Middle frontal gyrus (tissue), 1 donor: Measurements from ENCODE around the gene DAGLA.

ENCODE experiments used
- DNase-seq: peaks from one replicate; pipeline ENCODE4 v3.0.0-alpha.2; 2015; ENCODE audit warnings: low spot score; ENCODE audit errors: extremely low spot score

DAGLA gene

DNA sequence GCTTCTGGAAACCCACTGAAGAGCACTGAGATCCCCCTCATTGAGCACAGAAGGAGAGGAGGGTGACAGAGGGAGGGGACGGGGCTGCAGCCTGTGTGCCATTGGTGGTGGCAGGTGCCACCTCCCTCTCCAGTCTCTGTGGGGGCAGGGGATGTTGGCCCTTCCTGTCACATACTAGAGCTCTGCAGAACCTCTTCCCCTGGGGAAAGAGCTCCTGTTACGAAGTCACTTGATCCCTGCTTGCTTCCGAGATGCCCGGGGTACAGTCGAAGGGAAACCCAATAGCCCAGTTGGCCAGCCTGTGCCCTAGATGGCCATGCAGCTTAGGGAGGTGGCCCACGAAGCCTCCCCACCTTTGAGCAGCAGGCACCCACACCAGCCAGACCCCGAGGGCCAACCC is 29.4 kb downstream of the DAGLA start:
- no peak for DNase-seq

DNA sequence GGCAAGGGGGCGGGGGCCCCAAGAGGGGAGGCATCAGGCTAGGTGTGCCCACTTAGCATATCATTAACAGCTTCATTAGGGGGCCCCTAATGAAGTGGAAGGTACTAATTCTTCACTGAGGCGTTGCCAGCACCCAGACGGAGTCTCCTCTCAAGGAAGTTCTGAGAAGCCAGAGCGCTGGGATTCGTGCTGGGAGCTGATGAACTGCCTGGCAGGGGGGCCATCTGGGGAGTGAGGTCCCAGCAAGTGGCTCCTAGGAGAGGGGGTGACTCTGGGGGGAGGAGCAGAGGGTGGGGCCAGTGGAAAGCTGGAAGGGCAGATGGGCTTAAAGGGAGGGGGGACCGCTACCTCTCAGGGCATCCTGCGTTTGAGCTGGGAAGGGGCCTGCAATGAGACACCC is 29.8 kb downstream of the DAGLA start:
- no peak for DNase-seq

DNA sequence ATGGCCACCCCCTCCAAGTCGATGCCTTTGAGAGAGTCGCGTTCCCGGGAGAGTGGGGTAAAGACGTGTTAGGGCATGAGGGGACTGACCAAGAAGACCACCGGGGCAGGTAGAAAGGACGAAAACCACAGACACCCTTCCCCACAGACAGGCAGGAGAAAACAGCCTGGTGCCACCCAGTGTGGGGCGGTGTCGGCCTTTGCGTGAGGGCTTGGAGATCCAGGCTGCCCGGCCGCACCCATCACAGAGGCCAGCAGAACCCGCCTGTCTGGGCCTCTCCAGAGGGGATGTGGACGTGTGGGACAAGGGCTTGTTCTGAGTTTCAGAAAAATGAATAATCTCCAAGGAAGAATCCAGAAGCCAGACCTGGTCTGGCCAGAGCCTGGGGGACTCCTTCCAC is 30.8 kb downstream of the DAGLA start:
- DNase-seq: no peak

DNA sequence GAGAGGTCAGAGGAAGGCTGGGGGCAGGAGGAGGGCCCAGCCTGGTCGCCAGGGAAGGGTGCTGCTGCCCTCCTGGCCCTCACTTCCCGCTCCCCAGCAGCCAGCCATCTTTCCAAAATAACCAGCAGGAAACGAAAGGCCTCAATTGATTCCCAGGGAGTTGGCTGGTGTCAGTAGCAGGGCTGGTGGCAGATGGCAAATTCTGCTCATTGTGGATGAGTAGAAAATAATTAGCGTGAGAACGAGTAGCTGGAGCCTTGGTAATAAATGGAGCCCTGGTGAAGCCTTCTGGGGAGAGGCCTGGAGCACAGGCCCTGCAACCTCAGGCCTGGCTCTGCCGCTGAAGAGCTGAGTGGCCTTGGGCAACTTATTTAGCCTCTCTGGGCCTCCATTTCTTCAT is 31.3 kb downstream of the DAGLA start:
- no peak for DNase-seq

DNA sequence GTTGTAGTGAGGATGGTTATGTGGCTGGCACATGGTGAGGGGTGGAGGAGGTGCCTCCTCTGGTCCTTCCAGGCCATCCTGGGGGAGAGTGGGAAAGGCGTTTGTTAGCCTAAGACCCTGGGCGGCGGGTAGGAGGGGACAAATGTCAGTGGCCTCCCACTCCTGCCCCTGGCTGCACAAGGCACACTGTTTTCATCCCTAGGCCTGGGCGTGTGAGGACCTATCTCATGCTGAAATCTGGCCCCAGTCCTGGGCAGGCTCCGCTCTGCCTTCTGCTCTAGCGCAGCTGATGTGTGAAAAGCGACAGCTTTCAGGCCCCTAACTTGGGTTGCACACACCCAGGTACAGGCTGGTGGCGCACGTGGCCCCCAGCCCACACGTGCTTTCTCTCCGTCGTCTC is 32.1 kb downstream of the DAGLA start:
- DNase-seq: no peak

DNA sequence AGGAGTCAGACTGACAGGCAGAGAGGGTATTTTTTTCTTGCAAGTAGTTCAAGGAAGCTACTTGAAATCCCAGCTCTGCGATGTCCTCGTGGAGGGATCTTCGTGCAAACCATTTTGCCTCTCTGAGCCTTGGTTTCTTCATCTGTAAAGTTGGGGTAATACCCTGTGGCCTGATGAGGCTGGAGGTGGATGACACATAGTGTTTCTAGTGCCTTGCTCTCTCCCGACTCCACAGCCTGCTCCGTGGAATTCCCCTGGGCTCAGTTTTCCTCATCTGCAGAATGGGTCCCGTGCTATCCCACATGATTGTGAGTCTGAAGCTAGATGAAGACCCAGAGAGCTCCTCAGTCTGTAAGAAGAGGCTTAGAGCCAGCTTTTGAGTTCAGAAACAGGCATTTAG is 32.7 kb downstream of the DAGLA start:
- no peak for DNase-seq

DNA sequence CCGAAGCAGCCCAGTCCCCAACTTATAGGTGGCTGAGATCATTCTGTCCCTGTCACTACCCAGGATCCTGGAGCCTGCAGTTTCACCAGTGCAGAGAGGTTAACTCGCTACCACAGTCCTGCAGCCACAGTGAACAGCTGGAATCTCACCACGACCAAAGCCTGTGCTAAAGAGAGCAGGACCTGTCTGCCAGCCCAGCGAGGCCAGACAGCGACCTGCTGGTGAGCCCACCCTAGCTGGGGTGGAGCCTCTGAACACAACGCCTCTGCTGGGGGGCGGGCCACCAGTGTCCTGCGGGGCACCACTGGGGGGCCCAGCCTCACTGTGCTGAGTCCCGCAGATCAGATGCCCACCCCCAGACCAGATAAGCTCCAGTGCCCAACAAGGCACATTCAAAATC is 33.3 kb downstream of the DAGLA start:
- DNase-seq: no peak

DNA sequence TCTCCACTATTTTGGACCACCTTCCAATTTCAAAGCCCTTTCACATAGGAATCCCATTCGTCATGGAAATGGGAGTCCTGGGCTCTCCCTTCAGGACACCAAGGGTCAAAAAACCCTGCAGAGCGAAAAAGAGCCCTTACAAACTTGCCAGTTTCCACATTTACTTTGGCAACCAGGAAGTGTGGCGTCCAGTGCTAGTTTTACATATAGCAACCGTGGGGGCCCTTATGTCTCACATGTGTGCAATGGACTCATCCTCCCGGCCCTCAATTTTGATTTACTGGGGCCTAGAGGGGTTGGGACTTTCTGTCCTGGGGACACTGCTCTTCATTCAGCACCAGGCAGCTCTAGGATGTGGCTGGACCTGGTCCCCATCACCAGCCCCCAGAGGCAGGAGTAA is 33.7 kb downstream of the DAGLA start:
- DNase-seq: no peak

DNA sequence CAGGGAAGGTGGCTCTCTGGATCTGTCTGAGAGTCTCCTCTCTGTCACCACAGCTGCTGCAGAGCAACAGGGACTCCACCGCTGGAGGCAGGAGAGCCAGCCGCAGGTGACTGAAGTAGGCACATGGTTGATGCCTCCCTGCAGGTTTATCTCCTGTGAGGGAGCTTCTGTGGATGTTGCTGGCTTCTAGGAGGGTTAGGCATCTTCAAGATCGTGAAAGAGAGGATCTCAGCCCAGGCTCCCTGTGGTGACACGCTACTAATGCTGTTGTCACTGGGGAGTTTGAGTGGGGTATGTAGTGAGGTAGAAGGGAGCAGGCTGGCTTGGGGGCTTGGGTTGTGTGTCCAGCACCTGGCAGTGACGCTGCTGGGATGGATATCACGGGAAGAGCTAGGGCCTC is 34.1 kb downstream of the DAGLA start:
- DNase-seq: no peak

DNA sequence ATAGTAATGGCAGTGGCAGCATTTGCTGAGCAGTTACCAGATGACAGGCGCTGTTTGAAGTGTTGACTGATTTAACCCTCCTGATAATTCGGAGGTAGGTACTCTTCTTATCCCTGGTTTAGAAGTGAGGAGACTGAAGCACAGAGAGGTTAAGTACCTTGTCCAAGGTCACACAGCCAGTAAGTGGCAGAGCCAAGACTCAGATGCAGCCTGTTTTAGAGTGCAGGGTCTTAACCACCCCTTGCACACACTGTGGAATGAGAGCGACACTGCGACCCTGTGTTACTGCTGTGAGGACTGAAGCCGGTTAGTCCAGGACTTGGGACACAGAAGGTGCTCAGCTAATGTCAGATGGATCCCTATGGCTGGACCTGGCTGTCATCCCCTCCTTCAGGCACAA is 34.7 kb downstream of the DAGLA start:
- no peak for DNase-seq

DNA sequence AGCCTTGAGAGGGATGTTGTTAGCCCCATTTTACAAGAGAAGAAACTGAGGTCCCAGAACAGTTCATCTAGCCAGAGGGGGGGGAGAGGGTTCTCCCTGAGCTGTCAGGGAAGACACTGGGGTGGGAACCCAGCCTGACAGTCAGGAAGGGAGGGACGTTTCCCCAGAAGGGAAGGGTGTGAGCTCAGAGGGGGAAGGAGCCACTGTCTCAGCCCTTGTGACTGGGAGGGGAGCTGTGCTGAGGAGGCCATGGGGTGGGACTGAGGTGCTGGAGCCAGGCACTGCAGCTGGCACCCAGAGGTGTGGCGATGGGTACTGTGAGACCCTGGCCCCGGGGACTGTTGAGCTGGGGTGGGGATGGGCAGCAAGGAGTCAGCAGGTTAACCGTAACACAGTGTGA is 35.7 kb downstream of the DAGLA start:
- no peak for DNase-seq

DNA sequence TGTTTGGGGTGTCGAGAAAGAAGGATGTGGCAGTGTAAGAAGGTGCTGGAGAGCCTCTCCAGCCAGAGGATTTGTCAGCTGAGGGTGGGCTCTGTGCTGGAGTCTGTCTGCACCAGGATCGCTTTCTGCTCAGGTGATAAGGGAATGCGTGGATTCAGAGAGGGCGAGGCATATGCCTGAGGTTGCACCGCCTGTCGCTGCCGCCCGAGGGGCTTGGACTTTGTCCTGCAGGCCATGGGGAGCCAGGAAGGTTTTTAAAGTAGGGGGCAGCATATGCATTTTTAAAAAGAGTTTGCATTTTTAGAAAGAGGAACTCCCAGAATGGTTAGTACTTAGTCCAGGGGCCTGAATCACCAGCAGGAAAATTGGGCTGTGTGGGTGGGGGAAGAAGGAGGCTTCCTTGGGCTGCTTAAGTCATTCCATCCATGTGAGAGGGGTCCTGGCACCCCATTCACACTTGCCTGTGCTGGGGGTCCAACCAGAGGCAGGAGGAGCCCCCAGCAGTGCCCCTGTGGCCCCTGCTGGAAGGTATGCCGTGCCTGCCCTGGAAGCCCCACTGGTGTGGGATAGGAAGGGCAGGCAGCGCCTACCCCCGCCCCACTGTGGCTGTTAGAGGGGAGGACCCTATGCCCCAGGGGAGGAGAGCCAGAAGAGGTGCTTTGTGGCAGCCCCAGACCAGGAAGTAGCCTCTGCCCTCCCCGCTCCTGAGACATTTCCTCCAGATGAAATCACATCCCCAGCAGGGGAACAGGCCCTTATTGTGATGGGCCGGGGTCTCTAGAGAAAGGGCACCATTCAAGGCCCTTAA is 36.5 kb downstream of the DAGLA start:
- DNase-seq: no peak

DNA sequence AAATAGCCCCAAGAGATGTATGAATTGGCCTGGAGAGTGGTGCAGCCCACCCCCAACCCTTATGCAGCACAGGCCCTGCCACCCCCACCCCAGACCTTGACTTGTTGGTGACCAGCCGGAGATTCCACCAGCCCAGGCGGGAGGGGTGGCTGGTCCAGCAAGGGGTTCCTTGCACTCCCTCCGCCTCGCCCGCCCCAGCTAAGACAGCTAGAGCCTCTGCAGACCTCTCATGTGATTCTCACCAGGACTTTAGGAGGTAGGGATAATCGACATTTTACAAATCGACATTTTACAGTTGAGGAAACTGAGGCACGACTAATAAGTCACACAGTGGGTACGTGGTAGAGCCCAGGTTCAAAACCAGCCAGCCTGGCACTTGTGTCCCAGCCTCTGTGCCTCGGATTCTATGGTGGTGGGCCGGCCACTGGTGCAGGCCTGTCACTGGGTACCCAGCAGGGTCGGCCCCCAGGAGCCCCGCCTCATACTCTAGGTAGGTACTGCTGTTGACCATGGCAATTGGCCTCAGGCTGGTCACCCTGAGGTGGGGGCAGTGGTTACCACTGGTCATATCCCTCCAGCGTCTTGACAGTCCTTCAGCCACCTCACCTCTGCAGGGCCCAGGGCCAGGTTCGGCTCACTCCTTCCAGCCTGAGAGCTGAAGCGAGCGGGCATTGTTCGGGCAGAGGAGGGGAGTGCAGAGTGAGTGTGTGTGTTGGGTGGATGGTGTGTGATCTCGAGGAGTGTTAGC is 37.3 kb downstream of the DAGLA start:
- no peak for DNase-seq

DNA sequence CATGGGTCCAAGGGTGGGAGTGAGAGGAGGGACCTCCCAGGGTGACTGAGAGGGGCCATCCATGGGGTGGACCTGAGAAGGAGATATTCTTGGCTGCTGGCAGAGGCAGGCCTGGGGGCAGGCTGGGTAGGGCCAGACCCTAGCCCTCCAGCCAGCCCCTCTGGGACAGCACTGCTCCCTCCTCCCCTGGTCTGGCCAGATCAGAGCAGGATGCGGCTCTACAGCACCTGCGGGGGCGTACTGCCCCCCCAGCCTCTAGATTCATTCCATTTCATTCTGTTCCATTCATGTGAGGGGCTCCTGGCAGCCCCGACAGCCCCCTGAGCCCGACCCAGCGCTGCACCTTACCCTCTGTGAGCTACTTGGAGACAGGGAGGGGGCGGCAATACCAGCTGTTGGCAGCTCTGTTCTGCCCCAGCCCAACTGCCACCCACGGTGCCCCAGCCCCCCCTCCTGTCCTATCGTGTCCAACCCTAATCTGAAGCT is 37.9 kb downstream of the DAGLA start:
- no peak for DNase-seq

DNA sequence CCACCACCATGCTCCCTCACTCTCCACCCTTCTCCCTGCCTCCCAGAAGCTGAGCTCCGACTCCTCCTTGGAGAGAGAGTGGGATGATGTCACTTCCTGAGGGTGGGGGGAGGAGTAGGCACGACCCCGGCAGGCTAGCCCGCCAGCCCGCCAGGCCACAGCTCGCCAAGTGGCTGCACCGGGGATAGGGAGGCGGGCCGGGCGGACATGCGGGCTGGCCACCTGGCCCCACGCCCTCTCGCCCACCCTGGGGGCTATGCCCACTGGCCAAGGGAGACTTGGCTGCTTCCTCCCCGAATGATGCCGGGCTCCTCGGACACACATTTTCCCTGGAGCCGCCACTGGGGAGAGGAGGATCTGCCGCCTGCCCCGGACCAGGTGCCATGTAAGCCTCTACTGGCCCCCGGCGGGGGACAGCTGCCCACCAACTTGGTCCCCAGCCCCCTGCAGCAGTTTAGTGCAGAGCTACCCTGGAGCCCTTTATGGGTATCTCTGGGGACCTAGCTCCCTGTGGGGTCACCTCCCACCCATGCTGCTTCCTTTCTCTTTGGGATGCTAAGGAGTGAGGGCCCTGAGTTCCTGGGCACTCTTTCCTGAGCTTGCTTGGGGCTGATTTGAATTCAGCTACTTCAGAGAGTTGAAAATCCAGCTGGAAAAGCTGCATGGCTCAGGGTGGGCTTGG is 38.6 kb downstream of the DAGLA start:
- DNase-seq: peak; percentile 21

DNA sequence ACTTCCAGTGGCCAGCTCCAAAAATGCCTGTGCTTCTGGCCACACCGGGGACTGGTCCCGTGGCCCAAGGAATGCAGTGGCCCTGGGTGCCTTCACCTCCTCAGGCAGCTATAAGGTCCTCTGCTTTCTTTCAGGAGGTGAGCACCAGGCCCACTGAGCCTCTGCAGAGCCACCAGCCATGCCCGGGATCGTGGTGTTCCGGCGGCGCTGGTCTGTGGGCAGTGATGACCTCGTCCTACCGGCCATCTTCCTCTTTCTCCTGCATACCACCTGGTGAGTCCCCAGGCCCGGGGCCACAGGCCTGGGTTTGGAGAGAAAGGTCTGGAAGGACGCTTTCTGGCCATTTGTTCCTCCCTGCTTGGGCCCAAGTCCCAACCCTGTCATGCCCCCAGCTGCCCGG is 39.8 kb downstream of the DAGLA start:
- no peak for DNase-seq

DNA sequence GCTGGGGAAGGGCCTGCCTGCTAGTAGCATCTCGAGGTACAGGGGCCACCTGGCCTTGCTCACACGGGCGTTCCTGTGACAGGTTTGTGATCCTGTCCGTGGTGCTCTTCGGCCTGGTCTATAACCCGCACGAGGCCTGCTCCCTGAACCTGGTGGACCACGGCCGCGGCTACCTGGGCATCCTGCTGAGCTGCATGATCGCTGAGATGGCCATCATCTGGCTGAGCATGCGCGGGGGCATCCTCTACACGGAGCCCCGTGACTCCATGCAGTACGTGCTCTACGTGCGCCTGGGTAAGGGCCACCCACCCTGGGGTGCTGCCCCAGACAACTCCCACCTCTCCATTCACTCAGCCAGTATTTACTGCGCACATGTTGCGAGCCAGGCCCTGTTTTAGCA is 40.4 kb downstream of the DAGLA start:
- DNase-seq: no peak

DNA sequence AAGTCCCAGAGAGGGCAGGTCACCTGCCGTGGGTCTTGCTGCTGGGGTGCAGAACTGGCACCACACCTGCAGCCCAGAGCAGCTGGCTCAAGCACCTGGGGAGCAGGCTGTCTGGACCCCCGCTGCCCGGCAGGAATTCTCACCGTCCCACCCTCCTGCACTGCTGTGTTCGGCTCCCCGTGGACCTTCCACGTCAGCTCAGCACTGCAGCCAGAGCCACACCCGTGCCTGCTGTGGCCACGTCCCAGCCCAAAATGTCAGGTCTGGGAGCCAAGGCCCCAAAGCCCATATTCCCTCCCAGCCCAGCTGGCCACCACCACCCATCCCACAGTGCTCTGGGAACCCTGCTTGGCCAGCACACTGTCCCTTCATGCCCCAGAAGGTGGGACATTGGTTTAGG is 44.2 kb downstream of the DAGLA start:
- DNase-seq: no peak

DNA sequence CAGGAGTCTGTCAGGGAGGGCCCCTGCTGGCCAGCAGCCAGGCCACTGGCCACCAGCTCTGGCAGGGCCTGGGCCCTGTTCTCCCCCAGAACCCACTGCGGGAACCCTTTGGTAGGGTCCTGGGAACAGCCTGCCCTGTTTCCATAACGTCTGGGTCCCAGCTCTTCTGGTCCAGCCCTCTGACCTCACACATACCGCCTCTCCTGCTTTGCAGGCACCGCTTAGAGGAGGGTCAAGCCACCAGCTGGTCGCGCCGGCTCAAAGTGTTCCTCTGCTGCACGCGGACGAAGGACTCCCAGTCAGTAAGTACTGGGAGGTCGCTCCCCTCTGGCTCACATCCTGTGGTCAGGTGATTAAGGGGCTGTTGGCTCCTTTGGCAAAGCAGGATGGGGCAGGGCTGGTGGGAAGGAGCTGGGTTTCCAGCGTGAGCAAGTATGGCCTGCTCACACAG is 45.6 kb downstream of the DAGLA start:
- DNase-seq: no peak

DNA sequence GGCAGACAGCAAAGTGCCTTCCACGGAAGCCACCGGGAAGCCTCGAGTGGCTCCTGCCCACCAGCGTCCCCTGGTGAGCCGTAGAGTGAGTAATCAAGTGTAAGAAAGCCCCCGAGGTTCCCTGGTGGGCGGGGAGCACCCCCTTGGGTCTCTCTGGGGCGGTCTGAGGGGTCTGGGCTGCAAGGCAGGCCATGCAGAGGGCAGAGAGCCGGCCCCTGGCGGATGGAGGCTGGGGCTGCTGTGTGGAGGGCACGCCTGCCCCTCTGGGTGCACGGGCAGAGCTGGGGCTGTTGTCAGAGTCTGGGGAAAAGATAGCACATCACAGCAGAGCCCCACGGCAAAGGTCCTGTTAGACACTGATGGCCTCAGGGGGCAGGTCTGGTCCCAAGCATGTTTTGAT is 46.6 kb downstream of the DAGLA start:
- no peak for DNase-seq

DNA sequence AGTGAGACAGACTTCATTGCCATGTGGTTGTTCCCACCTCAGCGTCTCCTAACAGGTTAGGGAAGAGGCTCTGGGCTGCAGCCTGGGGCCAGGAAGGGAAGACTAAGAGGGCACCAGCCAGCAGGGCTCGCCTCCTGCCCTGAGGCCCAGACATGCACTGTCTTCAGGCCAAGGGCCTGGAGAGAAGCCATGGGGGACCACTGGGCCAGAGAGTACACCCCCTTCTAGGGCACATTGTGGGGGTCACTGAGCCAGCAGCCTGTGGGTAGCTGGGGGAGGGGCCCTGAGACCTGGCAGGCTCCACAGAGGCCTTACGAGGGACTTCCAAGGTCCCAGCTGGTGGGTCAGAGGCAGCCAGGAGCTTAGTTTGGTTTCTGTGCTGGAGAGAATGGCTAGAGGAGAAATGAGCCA is 47.2 kb downstream of the DAGLA start:
- DNase-seq: no peak
